WTC11 (cell line): ENCODE data around the gene VIM.

Experiments used
- AFF4 ChIP-seq: sonication (generic); formaldehyde crosslinking; IDR thresholded peaks from 2 replicates; pipeline ENCODE4 v1.8.1; 2023; ENCODE audit warnings: mild to moderate bottlenecking, missing genetic modification reagents, borderline replicate concordance
- ARID4B ChIP-seq: sonication (generic); formaldehyde crosslinking; IDR thresholded peaks from 2 replicates; pipeline ENCODE4 v1.8.0; 2023; ENCODE audit warnings: missing genetic modification reagents, mild to moderate bottlenecking, borderline replicate concordance
- ATF6 ChIP-seq: sonication (generic); formaldehyde crosslinking; IDR thresholded peaks from 2 replicates; pipeline ENCODE4 v1.8.1; 2023; ENCODE audit warnings: mild to moderate bottlenecking, missing genetic modification reagents
- CTCF ChIP-seq: fragments of 200-600 bp; IDR thresholded peaks from 2 replicates; pipeline ENCODE4 v1.8.0; 2022; ENCODE audit warnings: antibody characterized with exemption
- NFE2L1 ChIP-seq: sonication (generic); formaldehyde crosslinking; IDR thresholded peaks from 2 replicates; pipeline ENCODE4 v1.8.1; 2023; ENCODE audit warnings: missing genetic modification reagents
- NFYB ChIP-seq: sonication (generic); formaldehyde crosslinking; conservative IDR thresholded peaks from 2 replicates; pipeline ENCODE4 v1.8.0; 2022; ENCODE audit warnings: low read depth, missing genetic modification reagents
- SMAD3 ChIP-seq: sonication (generic); formaldehyde crosslinking; IDR thresholded peaks from 2 replicates; pipeline ENCODE4 v1.8.0; 2022; ENCODE audit warnings: missing genetic modification reagents, mild to moderate bottlenecking, borderline replicate concordance
- TCF7 ChIP-seq: sonication (generic); formaldehyde crosslinking; IDR thresholded peaks from 2 replicates; pipeline ENCODE4 v1.8.0; 2022; ENCODE audit warnings: mild to moderate bottlenecking, low read depth, missing genetic modification reagents, moderate library complexity
- TEAD1 ChIP-seq: sonication (generic); formaldehyde crosslinking; IDR thresholded peaks from 2 replicates; pipeline ENCODE4 v1.8.0; 2022; ENCODE audit warnings: mild to moderate bottlenecking, missing genetic modification reagents
- TEAD4 ChIP-seq: sonication (generic); formaldehyde crosslinking; IDR thresholded peaks from 2 replicates; pipeline ENCODE4 v1.8.0; 2022; ENCODE audit warnings: mild to moderate bottlenecking, missing genetic modification reagents
- USF1 ChIP-seq: sonication (generic); formaldehyde crosslinking; IDR thresholded peaks from 2 replicates; pipeline ENCODE4 v1.8.0; 2022; ENCODE audit warnings: mild to moderate bottlenecking, missing genetic modification reagents
- USF2 ChIP-seq: sonication (generic); formaldehyde crosslinking; IDR thresholded peaks from 2 replicates; pipeline ENCODE4 v1.8.1; 2023; ENCODE audit warnings: mild to moderate bottlenecking, missing genetic modification reagents, moderate library complexity
- ZNF281 ChIP-seq: sonication (generic); formaldehyde crosslinking; IDR thresholded peaks from 2 replicates; pipeline ENCODE4 v1.8.0; 2023; ENCODE audit warnings: mild to moderate bottlenecking, missing genetic modification reagents

- no peak for TF ChIP-seq ZNF281
- no peak for TF ChIP-seq NFYB
- TF ChIP-seq NFE2L1 (CRISPR knock-in tag), result no peak
- TF ChIP-seq CTCF, result no peak
- no peak for TF ChIP-seq AFF4 (CRISPR knock-in tag)
- no peak for TF ChIP-seq ATF6 (CRISPR knock-in tag)
- TF ChIP-seq ARID4B, result no peak
- no peak for TF ChIP-seq USF1 (CRISPR knock-in tag)
- no peak for TF ChIP-seq TEAD4
- TF ChIP-seq TEAD1 (CRISPR knock-in tag), result no peak
- no peak for TF ChIP-seq USF2 (CRISPR knock-in tag)
- no peak for TF ChIP-seq TCF7 (CRISPR knock-in tag)
- no peak for TF ChIP-seq SMAD3 (CRISPR knock-in tag)
Measured at GRCh38 chr10:17220652-17221100, 7.4 kb upstream of the VIM start.
